A673 (cell line): ENCODE measurements around the gene IFNLR1. TPM values are rescaled to one million over a fixed set of nuclear protein-coding genes. Genes with fewer than 3 reads are reported as not detected.

Experiments
- BruUV-seq: library from RNA; stranded (reverse); fragments of 400-500 nt; replicated peaks from 2 replicates; lab custom pipeline; 2021; lab: Mats Ljungman, UMichigan
- CTCF ChIA-PET: fragments of 300-600 bp; sonication (Branson Sonifier 250); formaldehyde crosslinking; loops from one replicate; lab custom pipeline; 2022; ENCODE audit warnings: antibody characterized with exemption; lab: Charles Lee
- POLR2A ChIA-PET: fragments of 300-600 bp; sonication (Branson Sonifier 250); formaldehyde crosslinking; loops from one replicate; lab custom pipeline; 2022; ENCODE audit warnings: antibody characterized with exemption; ENCODE audit not compliant: low non-redundant PET; lab: Charles Lee
- DNase-seq: peaks from one replicate; pipeline ENCODE4 v3.0.0-alpha.2; 2015; ENCODE audit warnings: low spot score
- H3K27ac ChIP-seq: fragments of 200-600 bp; sonication (generic); 2 replicates; pipeline ENCODE4 v1.5.1; 2016; ENCODE audit warnings: mixed run types, low read depth, mild to moderate bottlenecking, mixed read lengths, antibody characterized with exemption, low read length; ENCODE audit not compliant: poor library complexity, severe bottlenecking
- H3K27me3 ChIP-seq: fragments of 200-600 bp; sonication (generic); replicated peaks from 2 replicates; pipeline ENCODE4 v1.6.1; 2017; ENCODE audit warnings: mixed run types, low read depth, mild to moderate bottlenecking, mixed read lengths, antibody characterized with exemption, low read length; ENCODE audit not compliant: insufficient read depth, poor library complexity
- H3K36me3 ChIP-seq: fragments of 200-600 bp; sonication (generic); 2 replicates; pipeline ENCODE4 v1.6.1; 2016; ENCODE audit warnings: mixed run types, mild to moderate bottlenecking, mixed read lengths, antibody characterized with exemption, low read length; ENCODE audit not compliant: insufficient read depth, poor library complexity, severe bottlenecking
- H3K4me1 ChIP-seq: fragments of 200-600 bp; sonication (generic); 2 replicates; pipeline ENCODE4 v1.6.1; 2017; ENCODE audit warnings: mixed run types, mild to moderate bottlenecking, mixed read lengths, antibody characterized with exemption, low read length; ENCODE audit not compliant: insufficient read depth, poor library complexity, severe bottlenecking
- H3K4me3 ChIP-seq: fragments of 200-600 bp; sonication (generic); 2 replicates; pipeline ENCODE4 v1.5.1; 2016; ENCODE audit warnings: low read depth, mixed run types, mild to moderate bottlenecking, mixed read lengths, low read length; ENCODE audit not compliant: poor library complexity, severe bottlenecking
- H3K9me3 ChIP-seq: fragments of 200-600 bp; sonication (generic); 2 replicates; pipeline ENCODE4 v1.6.1; 2016; ENCODE audit warnings: mixed run types, low read depth, mild to moderate bottlenecking, mixed read lengths, antibody characterized with exemption, low read length; ENCODE audit not compliant: poor library complexity, severe bottlenecking
- CTCF ChIP-seq: fragments of 300-800, 200-600 bp; sonication (generic); conservative IDR thresholded peaks from 2 replicates; pipeline ENCODE4 v1.5.1; 2017; ENCODE audit warnings: low read depth, mild to moderate bottlenecking, antibody characterized with exemption, low read length, moderate library complexity, mixed read lengths
- EZH2 ChIP-seq: fragments of 200-600 bp; sonication (generic); IDR thresholded peaks from 2 replicates; pipeline ENCODE4 v1.6.1; 2017; ENCODE audit warnings: borderline replicate concordance, low read depth, mild to moderate bottlenecking, mixed read lengths, antibody characterized with exemption, low read length; ENCODE audit not compliant: poor library complexity, severe bottlenecking
- intact Hi-C: fragments of 100-400 bp; cut with micrococcal nuclease; formaldehyde crosslinking; loops from one replicate; pipeline ENCODE4 v1.10.0; 2022; ENCODE audit not compliant: unreplicated experiment
- total RNA-seq: library from RNA; stranded (reverse); gene quantifications from 2 replicates; pipeline ENCODE4 v1.2.3, GENCODE V29; 2021

The IFNLR1 gene
- total RNA-seq, 1 experiment from 2014 or later: 2.0 TPM

- intact Hi-C loops: no loop called here
- no peaks in the 10 kb centered on the region for H3K27me3 ChIP-seq
- no TSS peak for BruUV-seq
- H3K27ac ChIP-seq: no peak overlapping the region
- H3K9me3 ChIP-seq: no peaks in the 10 kb centered on the region
- TF ChIP-seq CTCF (no peak), EZH2 (no peak)
- peaks cover 4% of the 10 kb centered on the region for H3K4me1 ChIP-seq
- ChIA-PET POLR2A (interaction anchor here (0.6 kb wide), 1 partner anchor 168 kb away, joined by 4 read pairs; no protein-coding TSS in a partner anchor), CTCF (interaction anchor here (5.4 kb wide), 1 partner anchor 190 kb away, joined by 159 read pairs; no protein-coding TSS in a partner anchor)
- H3K4me3 ChIP-seq: no peak overlapping the region
- no peak for DNase-seq
- H3K36me3 ChIP-seq: no peaks in the 10 kb centered on the region
Measured at GRCh38 chr1:24202556-24202955, 15.5 kb upstream of the IFNLR1 start.

GRCh38 chr1:24201941-24202440 is 14.9 kb upstream of the IFNLR1 start:
- Histone ChIP-seq H3K36me3 (no peaks in the 10 kb centered on the region), H3K27ac (no peak overlapping the region), H3K4me3 (no peak overlapping the region), H3K9me3 (no peaks in the 10 kb centered on the region), H3K27me3 (no peaks in the 10 kb centered on the region), H3K4me1 (peaks cover 4% of the 10 kb centered on the region)
- intact Hi-C loops: no loop called here
- peak; percentile 84 for DNase-seq
- CTCF ChIA-PET: interaction anchor here (0.8 to 5.4 kb wide), 2 partner anchors 184 to 190 kb away, joined by 3 to 159 read pairs; no protein-coding TSS in a partner anchor
- no peak for TF ChIP-seq EZH2
- TF ChIP-seq CTCF: peak; percentile 90
- no TSS peak for BruUV-seq
- POLR2A ChIA-PET: interaction anchor here (0.6 kb wide), 1 partner anchor 168 kb away, joined by 4 read pairs; no protein-coding TSS in a partner anchor

- DNase-seq: peak; percentile 78
- H3K36me3 ChIP-seq: no peaks in the 10 kb centered on the region
- peaks cover 9% of the 10 kb centered on the region for H3K4me1 ChIP-seq
- TF ChIP-seq CTCF (peak; percentile 87), EZH2 (no peak)
- no peak overlapping the region for H3K4me3 ChIP-seq
- intact Hi-C loops: loop anchor here (1.0 to 5.0 kb wide), 3 partner anchors 127 to 435 kb away; no protein-coding TSS in a partner anchor
- no peaks in the 10 kb centered on the region for H3K9me3 ChIP-seq
- BruUV-seq: no TSS peak
- no peaks in the 10 kb centered on the region for H3K27me3 ChIP-seq
- CTCF ChIA-PET: interaction anchor here (0.5 to 5.4 kb wide), 15 partner anchors 12 to 631 kb away, joined by 3 to 159 read pairs (median 3); no protein-coding TSS in a partner anchor
- H3K27ac ChIP-seq: no peak overlapping the region
- POLR2A ChIA-PET: interaction anchor here (0.7 kb wide), 3 partner anchors 49 to 753 kb away, joined by 4 to 6 read pairs (median 5); no protein-coding TSS in a partner anchor
Measured at GRCh38 chr1:24199291-24199900, 12.3 kb upstream of the IFNLR1 start.
